Muscle layer of duodenum (tissue), 2 donors: ENCODE results near the gene DHRS7C.

Experiments
- H3K27ac ChIP-seq: one replicate; pipeline ENCODE4 v1.7.0; 2013; ENCODE audit warnings: mild to moderate bottlenecking, low read length
- H3K27me3 ChIP-seq: one replicate; pipeline ENCODE4 v1.7.0; 2013; ENCODE audit warnings: low read depth, mild to moderate bottlenecking, control low read depth, low read length
- H3K36me3 ChIP-seq, 2 donors: one replicate each; pipeline ENCODE4 v1.7.0; 2013; ENCODE audit warnings: low read length in 2 of 2, control low read depth in 1 of 2, mild to moderate bottlenecking in 1 of 2; ENCODE audit not compliant: insufficient read depth in 2 of 2, control insufficient read depth in 1 of 2
- H3K4me1 ChIP-seq, 2 donors: one replicate each; pipeline ENCODE4 v1.7.0; 2013; ENCODE audit warnings: low read length in 2 of 2, mild to moderate bottlenecking in 2 of 2, control low read depth in 1 of 2, moderate library complexity in 1 of 2; ENCODE audit not compliant: insufficient read depth in 2 of 2, control insufficient read depth in 1 of 2
- H3K4me3 ChIP-seq, 2 donors: one replicate each; pipeline ENCODE4 v1.7.0; 2013; ENCODE audit warnings: low read length in 2 of 2, low read depth in 1 of 2, mild to moderate bottlenecking in 1 of 2
- H3K9me3 ChIP-seq, 2 donors: one replicate each; pipeline ENCODE4 v1.7.0; 2013; ENCODE audit warnings: low read length in 2 of 2, control low read depth in 1 of 2, mild to moderate bottlenecking in 1 of 2; ENCODE audit not compliant: control insufficient read depth in 1 of 2
- donor health status: healthy.

Gene DHRS7C

GRCh38 chr17:9790889-9791876 is at the start of gene DHRS7C:
TSS of gene DHRS7C (minus strand) at chr17:9791592. CDS start at chr17:9791284, 308 bp downstream.
- Histone ChIP-seq H3K27me3 (no peaks in the 10 kb centered on the region), H3K4me3 (no peak within 1 kb of the TSS), H3K9me3 (no peaks in the 10 kb centered on the region), H3K36me3 (no peaks in the 10 kb centered on the region), H3K27ac (no peak within 1 kb of the TSS), H3K4me1 (peaks cover 0 to 9% of the 10 kb centered on the region in 2 donors)

- Histone ChIP-seq H3K27me3 (no peaks in the 10 kb centered on the region), H3K27ac (no peak overlapping the region), H3K4me1 (peaks cover 14 to 52% of the 10 kb centered on the region in 2 donors), H3K4me3 (no peak overlapping the region), H3K9me3 (no peaks in the 10 kb centered on the region), H3K36me3 (no peaks in the 10 kb centered on the region)
Observed at GRCh38 chr17:9839433-9839832, 48.0 kb upstream of the DHRS7C start.

GRCh38 chr17:9837551-9838471 is 46.4 kb upstream of the DHRS7C start:
- Histone ChIP-seq H3K27me3 (no peaks in the 10 kb centered on the region), H3K4me1 (peaks cover 14 to 41% of the 10 kb centered on the region in 2 donors), H3K36me3 (no peaks in the 10 kb centered on the region), H3K9me3 (no peaks in the 10 kb centered on the region), H3K27ac (no peak overlapping the region), H3K4me3 (no peak overlapping the region)

GRCh38 chr17:9833922-9834321 is 42.5 kb upstream of the DHRS7C start:
- Histone ChIP-seq H3K27ac (no peak overlapping the region), H3K4me1 (peaks cover 6 to 20% of the 10 kb centered on the region in 2 donors), H3K27me3 (no peaks in the 10 kb centered on the region), H3K9me3 (no peaks in the 10 kb centered on the region), H3K4me3 (no peak overlapping the region), H3K36me3 (no peaks in the 10 kb centered on the region)

- Histone ChIP-seq H3K9me3 (no peaks in the 10 kb centered on the region), H3K4me1 (peaks cover 3 to 13% of the 10 kb centered on the region in 2 donors), H3K4me3 (no peak overlapping the region), H3K36me3 (no peaks in the 10 kb centered on the region), H3K27ac (no peak overlapping the region), H3K27me3 (no peaks in the 10 kb centered on the region)
Observed at GRCh38 chr17:9830711-9831110, 39.3 kb upstream of the DHRS7C start.

- Histone ChIP-seq H3K36me3 (no peaks in the 10 kb centered on the region), H3K4me3 (no peak overlapping the region), H3K27me3 (no peaks in the 10 kb centered on the region), H3K27ac (peak overlapping the region; percentile 42), H3K9me3 (no peaks in the 10 kb centered on the region), H3K4me1 (peaks cover 3 to 18% of the 10 kb centered on the region in 2 donors)
Observed at GRCh38 chr17:9829343-9829742, 38.0 kb upstream of the DHRS7C start.

- H3K9me3 ChIP-seq = no peaks in the 10 kb centered on the region
- H3K27me3 ChIP-seq = no peaks in the 10 kb centered on the region
- no peaks in the 10 kb centered on the region for H3K36me3 ChIP-seq
- peak overlapping the region; percentile 42 for H3K27ac ChIP-seq
- H3K4me3 ChIP-seq = peak overlapping the region; percentile 4 to 5
- peaks cover 3 to 18% of the 10 kb centered on the region in 2 donors for H3K4me1 ChIP-seq
Observed at GRCh38 chr17:9828296-9829295, 37.2 kb upstream of the DHRS7C start.

- Histone ChIP-seq H3K4me1 (peaks cover 3 to 18% of the 10 kb centered on the region in 2 donors), H3K27ac (no peak within 1 kb of the TSS), H3K36me3 (no peaks in the 10 kb centered on the region), H3K9me3 (no peaks in the 10 kb centered on the region), H3K27me3 (no peaks in the 10 kb centered on the region), H3K4me3 (peak within 1 kb of the TSS; percentile 35 to 60)
Observed at GRCh38 chr17:9825641-9826150, 34.3 kb upstream of the DHRS7C start, which contains the start of gene GLP2R. TSS of gene GLP2R (plus strand) at chr17:9825924. CDS start at chr17:9826064, 140 bp downstream.

DNA sequence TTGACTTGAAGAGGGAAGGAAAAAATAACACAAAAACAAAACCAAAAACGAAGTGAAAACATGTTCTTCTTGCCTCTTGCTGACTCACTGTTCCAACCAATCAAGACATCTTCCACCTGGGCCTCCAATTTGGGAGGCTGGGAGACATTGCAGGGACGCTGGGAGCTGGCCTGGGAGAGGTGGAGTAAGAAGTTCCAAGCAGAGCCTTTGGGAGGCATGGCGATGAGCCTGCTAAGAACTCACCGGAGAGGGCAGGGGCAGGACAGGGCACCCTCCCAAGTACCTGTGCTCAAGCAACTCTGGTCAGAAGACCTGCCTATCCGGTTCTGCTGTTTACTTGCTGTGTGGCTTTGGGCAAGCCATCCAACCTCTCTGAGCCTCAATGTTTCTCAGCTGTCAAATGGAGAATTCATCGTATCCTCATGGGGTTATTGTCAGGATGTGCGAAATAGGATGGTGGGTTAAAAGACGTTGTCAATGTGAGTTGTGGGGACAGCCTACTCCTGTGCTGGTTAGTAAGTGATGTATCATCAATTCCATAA is 33.5 kb upstream of the DHRS7C start:
- Histone ChIP-seq H3K27me3 (no peaks in the 10 kb centered on the region), H3K9me3 (no peaks in the 10 kb centered on the region), H3K27ac (no peak overlapping the region), H3K4me3 (peak overlapping the region in 1 of 2 donors; percentile 60), H3K4me1 (peaks cover 0 to 13% of the 10 kb centered on the region in 2 donors), H3K36me3 (no peaks in the 10 kb centered on the region)

DNA sequence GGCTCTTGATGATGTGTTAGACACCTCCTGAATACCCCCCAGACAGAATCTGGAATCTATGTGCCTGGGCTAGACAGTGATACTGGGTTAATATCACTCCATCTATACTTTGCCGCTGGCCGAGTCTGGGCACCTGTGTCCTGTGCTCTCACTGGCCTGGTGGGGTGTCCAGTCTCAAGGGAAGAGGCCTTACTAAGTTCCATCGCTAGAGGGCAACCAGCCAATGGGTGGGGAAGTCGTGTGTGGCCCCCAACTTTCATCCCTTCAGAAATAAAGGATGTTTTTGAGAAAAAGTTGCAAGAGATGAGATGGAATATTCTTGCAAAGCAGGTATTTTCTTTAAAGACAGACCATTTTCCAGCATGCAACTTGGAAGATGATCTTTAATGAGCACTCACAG is 32.7 kb upstream of the DHRS7C start:
- H3K4me1 ChIP-seq = peaks cover 0 to 13% of the 10 kb centered on the region in 2 donors
- no peaks in the 10 kb centered on the region for H3K9me3 ChIP-seq
- no peak overlapping the region for H3K27ac ChIP-seq
- no peaks in the 10 kb centered on the region for H3K36me3 ChIP-seq
- H3K4me3 ChIP-seq = no peak overlapping the region
- no peaks in the 10 kb centered on the region for H3K27me3 ChIP-seq
